ENCODE measurements around the gene HOXB2.

DNA sequence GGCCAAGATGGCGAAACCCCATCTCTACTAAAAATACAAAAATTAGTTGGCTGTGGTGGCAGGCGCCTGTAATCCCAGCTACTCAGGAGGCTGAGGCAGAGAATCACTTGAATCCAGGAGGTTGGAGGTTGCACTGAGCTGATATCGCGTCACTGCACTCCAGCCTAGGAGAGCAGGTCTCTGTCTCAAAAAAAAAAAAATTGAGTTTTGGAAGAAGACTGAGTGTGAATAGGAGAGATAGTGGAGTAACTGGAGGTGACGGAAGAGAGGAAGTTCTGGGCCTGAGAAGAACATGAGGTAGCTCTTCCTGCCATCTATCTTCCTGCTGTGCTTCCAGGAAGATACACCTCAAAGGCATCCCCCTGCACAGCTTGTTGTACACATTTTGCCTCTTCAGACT, 25.5 kb downstream of the HOXB2 start:
- TF ChIP-seq, protein P1, sequence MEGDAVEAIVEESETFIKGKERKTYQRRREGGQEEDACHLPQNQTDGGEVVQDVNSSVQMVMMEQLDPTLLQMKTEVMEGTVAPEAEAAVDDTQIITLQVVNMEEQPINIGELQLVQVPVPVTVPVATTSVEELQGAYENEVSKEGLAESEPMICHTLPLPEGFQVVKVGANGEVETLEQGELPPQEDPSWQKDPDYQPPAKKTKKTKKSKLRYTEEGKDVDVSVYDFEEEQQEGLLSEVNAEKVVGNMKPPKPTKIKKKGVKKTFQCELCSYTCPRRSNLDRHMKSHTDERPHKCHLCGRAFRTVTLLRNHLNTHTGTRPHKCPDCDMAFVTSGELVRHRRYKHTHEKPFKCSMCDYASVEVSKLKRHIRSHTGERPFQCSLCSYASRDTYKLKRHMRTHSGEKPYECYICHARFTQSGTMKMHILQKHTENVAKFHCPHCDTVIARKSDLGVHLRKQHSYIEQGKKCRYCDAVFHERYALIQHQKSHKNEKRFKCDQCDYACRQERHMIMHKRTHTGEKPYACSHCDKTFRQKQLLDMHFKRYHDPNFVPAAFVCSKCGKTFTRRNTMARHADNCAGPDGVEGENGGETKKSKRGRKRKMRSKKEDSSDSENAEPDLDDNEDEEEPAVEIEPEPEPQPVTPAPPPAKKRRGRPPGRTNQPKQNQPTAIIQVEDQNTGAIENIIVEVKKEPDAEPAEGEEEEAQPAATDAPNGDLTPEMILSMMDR (IDR thresholded peaks at IDR 0.05), result no peak
- no peak for TF ChIP-seq POLR2A (IDR thresholded peaks at IDR 0.05)

Measured in right lobe of liver (tissue), 4 donors.